Cortex of kidney (tissue), 1 donor: Measurements from ENCODE around the gene DGKB.

Experiments used
- DNase-seq: peaks from one replicate; lab custom pipeline; 2025; lab: John Stamatoyannopoulos, UW

DGKB gene

GRCh38 chr7:14760730-14761478 lies 141.6 kb downstream of the DGKB start:
- no peak for DNase-seq

- DNase-seq, result no peak
Observed at GRCh38 chr7:14759785-14760184, 142.8 kb downstream of the DGKB start.

- DNase-seq, result no peak
Observed at GRCh38 chr7:14754631-14755030, 147.9 kb downstream of the DGKB start.

- DNase-seq, result no peak
Observed at GRCh38 chr7:14752301-14752700, 150.2 kb downstream of the DGKB start.

GRCh38 chr7:14751461-14751860 lies 151.1 kb downstream of the DGKB start:
- DNase-seq, result no peak

- DNase-seq, result no peak
Observed at GRCh38 chr7:14748461-14748860, 154.1 kb downstream of the DGKB start.

GRCh38 chr7:14747701-14748100 lies 154.8 kb downstream of the DGKB start:
- DNase-seq, result no peak

- no peak for DNase-seq
Observed at GRCh38 chr7:14745076-14745475, 157.5 kb downstream of the DGKB start.

- no peak for DNase-seq
Observed at GRCh38 chr7:14740606-14741005, 161.9 kb downstream of the DGKB start.

- no peak for DNase-seq
Observed at GRCh38 chr7:14739841-14740185, 162.7 kb downstream of the DGKB start.

- no peak for DNase-seq
Observed at GRCh38 chr7:14739168-14739840, 163.2 kb downstream of the DGKB start.

GRCh38 chr7:14738086-14738485 lies 164.5 kb downstream of the DGKB start:
- DNase-seq, result no peak

- DNase-seq, result no peak
Observed at GRCh38 chr7:14734839-14735321, 167.7 kb downstream of the DGKB start.

GRCh38 chr7:14720785-14721184 lies 181.8 kb downstream of the DGKB start:
- no peak for DNase-seq

GRCh38 chr7:14717816-14718215 lies 184.7 kb downstream of the DGKB start:
- DNase-seq, result no peak

- no peak for DNase-seq
Observed at GRCh38 chr7:14717169-14717568, 185.4 kb downstream of the DGKB start.

- no peak for DNase-seq
Observed at GRCh38 chr7:14714161-14714728, 188.3 kb downstream of the DGKB start.

- no peak for DNase-seq
Observed at GRCh38 chr7:14698239-14698638, 204.3 kb downstream of the DGKB start.

- no peak for DNase-seq
Observed at GRCh38 chr7:14697684-14698083, 204.9 kb downstream of the DGKB start.

- no peak for DNase-seq
Observed at GRCh38 chr7:14691597-14692203, 210.9 kb downstream of the DGKB start.

GRCh38 chr7:14691034-14691433 lies 211.5 kb downstream of the DGKB start:
- DNase-seq, result no peak

GRCh38 chr7:14690486-14690885 lies 212.1 kb downstream of the DGKB start:
- no peak for DNase-seq

GRCh38 chr7:14690075-14690474 lies 212.5 kb downstream of the DGKB start:
- no peak for DNase-seq
